Esophagus squamous epithelium (tissue), 4 donors: ENCODE measurements around the gene ABTB1.

Experiments
- CTCF ChIP-seq, 6 experiments: fragments of 450-650 bp in 4 of 6; fragments of 200-600 bp in 2 of 6; sonication (generic) in 2 of 6; IDR thresholded peaks; one replicate each; pipeline ENCODE4 v1.5.1; 2016 to 2019; ENCODE audit warnings: antibody characterized with exemption in 6 of 6, mild to moderate bottlenecking in 4 of 6, moderate library complexity in 4 of 6
- POLR2A ChIP-seq, 4 donors: fragments of 450-650 bp; IDR thresholded peaks; one replicate each; pipeline ENCODE4 v1.6.1; 2017; ENCODE audit warnings: antibody characterized with exemption in 4 of 4, mild to moderate bottlenecking in 4 of 4, moderate library complexity in 3 of 4

GRCh38 chr3:127640042-127640355 is 32.8 kb upstream of the ABTB1 start:
- TF ChIP-seq CTCF (IDR thresholded peaks at IDR 0.05) (no peak), POLR2A (IDR thresholded peaks at IDR 0.05) (no peak)
